ENCODE measurements around the gene COX4I2. TPM values are rescaled to one million over a fixed set of nuclear protein-coding genes. Genes with fewer than 3 reads are reported as not detected.

The COX4I2 gene
- total RNA-seq, 4 donors from 2014 or later = 5.1 to 8.4 TPM; not detected in 2

GRCh38 chr20:31678389-31679356, 41.0 kb downstream of the COX4I2 start:
- Histone ChIP-seq H3K27ac (no peak overlapping the region), H3K4me1 (peaks cover 0 to 4% of the 10 kb centered on the region in 2 donors), H3K9me3 (no peaks in the 10 kb centered on the region), H3K36me3 (no peaks in the 10 kb centered on the region), H3K27me3 (no peaks in the 10 kb centered on the region), H3K4me3 (no peak overlapping the region)
- no peak for DNase-seq
- TF ChIP-seq CTCF (IDR thresholded peaks at IDR 0.05) = no peak
- TF ChIP-seq POLR2A (IDR thresholded peaks at IDR 0.05) = no peak
- intact Hi-C loops (cut with DNase I; ENCODE audit: low total_unique reads) = no loop called here

- Histone ChIP-seq H3K4me1 (peaks cover 0 to 4% of the 10 kb centered on the region in 2 donors), H3K27ac (no peak overlapping the region), H3K9me3 (no peaks in the 10 kb centered on the region), H3K4me3 (no peak overlapping the region), H3K27me3 (no peaks in the 10 kb centered on the region), H3K36me3 (no peaks in the 10 kb centered on the region)
- intact Hi-C loops (cut with DNase I; ENCODE audit: low total_unique reads) = no loop called here
- TF ChIP-seq CTCF (IDR thresholded peaks at IDR 0.05) (no peak), POLR2A (IDR thresholded peaks at IDR 0.05) (no peak)
- no peak for DNase-seq
Observed at GRCh38 chr20:31679357-31680285, 41.9 kb downstream of the COX4I2 start.

- H3K27ac ChIP-seq = no peak overlapping the region
- H3K4me3 ChIP-seq = no peak overlapping the region
- intact Hi-C loops (cut with DNase I; ENCODE audit: low total_unique reads) = no loop called here
- TF ChIP-seq POLR2A (IDR thresholded peaks at IDR 0.05) (no peak), CTCF (IDR thresholded peaks at IDR 0.05) (no peak)
- no peaks in the 10 kb centered on the region for H3K27me3 ChIP-seq
- H3K9me3 ChIP-seq = no peaks in the 10 kb centered on the region
- peaks cover 0 to 4% of the 10 kb centered on the region in 2 donors for H3K4me1 ChIP-seq
- no peaks in the 10 kb centered on the region for H3K36me3 ChIP-seq
- DNase-seq = no peak
Observed at GRCh38 chr20:31680286-31681127, 42.8 kb downstream of the COX4I2 start.

- no peaks in the 10 kb centered on the region for H3K36me3 ChIP-seq
- H3K27ac ChIP-seq = no peak overlapping the region
Observed at GRCh38 chr20:31681128-31681727, 43.5 kb downstream of the COX4I2 start.

More at GRCh38 chr20:31681128-31681727, 43.5 kb downstream of the COX4I2 start:
- Histone ChIP-seq H3K9me3 (no peaks in the 10 kb centered on the region), H3K27me3 (no peaks in the 10 kb centered on the region), H3K4me3 (no peak overlapping the region), H3K4me1 (no peaks in the 10 kb centered on the region)
- intact Hi-C loops (cut with DNase I; ENCODE audit: low total_unique reads) = no loop called here
- DNase-seq = no peak
- TF ChIP-seq POLR2A (IDR thresholded peaks at IDR 0.05) (no peak), CTCF (IDR thresholded peaks at IDR 0.05) (no peak)
